GM18498 (cell line): ENCODE data around the gene GDF2.

Source experiments
- ATAC-seq: cut with Tn5 transposase; IDR thresholded peaks from one replicate; pipeline ENCODE4 v1.9.1; 2021; ENCODE audit warnings: mild to moderate bottlenecking, moderate library complexity; ENCODE audit not compliant: unreplicated experiment

The GDF2 gene

DNA sequence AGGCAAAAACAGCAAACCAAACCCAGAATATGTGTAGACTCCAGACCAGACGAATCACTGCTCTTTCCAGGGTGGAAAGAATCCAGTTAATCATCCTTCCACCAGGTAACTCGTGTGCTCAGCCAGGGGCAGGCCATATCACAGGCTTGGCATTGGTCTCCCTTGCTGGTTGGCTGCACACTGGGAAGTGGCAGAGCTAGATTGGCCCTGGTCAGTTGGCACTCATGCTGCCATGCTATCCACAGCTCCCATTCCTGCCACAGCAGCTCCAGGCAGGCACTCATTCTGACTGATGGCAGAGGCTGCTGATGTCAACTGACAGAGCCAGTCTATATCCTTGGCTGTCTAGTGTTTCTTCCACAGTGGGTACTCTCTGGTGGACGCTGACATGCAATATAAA, 31.9 kb upstream of the GDF2 start:
- no peak for ATAC-seq

GRCh38 chr10:47291682-47292081, 30.6 kb upstream of the GDF2 start:
- ATAC-seq, result no peak

- no peak for ATAC-seq
Measured at GRCh38 chr10:47294057-47294456, 28.2 kb upstream of the GDF2 start.

DNA sequence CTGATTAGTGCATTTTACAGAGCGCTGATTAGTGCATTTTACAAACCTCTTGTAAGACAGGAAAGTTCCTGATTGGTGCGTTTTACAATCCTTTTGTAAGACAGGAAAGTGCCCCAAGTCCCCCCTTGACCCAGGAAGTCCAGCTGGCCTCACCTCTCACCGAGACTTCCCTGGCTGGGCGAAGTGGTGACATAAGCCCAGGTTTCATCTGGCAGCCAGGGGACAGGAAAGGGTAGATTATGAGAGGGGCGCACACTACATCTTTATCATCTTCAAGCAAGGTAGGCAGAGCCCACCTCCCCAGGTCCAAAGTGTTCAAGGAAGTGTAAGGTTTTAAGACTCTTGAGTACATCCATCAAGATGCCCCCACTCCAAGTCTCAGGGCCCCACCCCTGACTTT, 27.8 kb upstream of the GDF2 start:
- ATAC-seq, result no peak

- ATAC-seq, result no peak
Measured at GRCh38 chr10:47295411-47295810, 26.8 kb upstream of the GDF2 start.

DNA sequence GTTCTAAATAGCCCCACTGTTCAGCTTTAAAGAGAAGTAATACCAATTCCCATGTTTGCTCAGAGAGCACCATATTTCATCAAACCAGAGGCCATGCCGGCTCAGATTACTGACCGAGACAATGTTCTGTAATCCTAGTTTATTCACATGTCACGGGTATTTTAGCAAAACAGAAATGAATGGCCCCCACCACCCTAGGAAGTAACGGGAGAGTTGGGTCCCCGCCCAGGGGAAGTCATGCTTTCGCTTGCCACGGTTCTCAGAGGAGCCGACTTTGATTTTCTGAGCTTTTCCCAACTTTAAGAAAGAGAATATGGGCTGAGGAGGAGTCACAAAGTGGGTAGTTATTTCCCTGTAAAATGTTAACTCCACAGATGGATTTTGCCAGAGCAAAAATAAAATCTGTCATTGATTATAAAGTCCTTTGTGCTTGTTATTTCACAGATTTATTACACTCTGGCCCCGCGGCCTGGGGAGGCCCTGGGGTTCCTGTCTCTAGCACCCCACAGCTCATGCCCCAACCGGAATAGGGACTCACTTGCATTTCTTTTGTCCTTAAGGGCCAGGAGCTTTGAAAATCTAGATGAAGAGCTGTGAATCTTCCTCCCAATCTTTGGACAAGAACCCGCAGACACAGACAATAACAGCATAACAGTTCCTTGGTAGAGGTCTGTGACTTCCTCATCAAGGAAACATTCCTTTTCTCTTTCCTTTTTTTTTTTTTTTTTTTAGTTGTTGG, 25.9 kb upstream of the GDF2 start:
- no peak for ATAC-seq

DNA sequence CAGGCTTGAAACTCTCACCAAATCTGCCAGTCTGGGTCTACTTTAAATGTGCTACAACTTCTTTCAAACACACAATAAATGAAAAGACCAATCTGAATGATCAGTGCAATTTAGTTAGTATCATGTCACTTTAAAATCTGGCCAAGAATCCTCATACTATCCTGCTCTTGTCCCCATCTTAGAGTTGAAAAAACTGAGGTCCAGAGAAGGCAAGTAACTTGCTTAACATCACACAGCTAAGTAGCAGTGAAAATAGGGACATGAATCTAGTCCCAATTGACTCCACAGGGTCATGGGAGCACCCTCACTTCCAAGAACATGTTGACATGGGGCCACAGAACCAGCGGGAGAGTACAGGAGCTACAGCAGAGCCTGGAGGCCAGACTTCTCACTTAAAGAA, 25.3 kb upstream of the GDF2 start:
- ATAC-seq, result no peak

DNA sequence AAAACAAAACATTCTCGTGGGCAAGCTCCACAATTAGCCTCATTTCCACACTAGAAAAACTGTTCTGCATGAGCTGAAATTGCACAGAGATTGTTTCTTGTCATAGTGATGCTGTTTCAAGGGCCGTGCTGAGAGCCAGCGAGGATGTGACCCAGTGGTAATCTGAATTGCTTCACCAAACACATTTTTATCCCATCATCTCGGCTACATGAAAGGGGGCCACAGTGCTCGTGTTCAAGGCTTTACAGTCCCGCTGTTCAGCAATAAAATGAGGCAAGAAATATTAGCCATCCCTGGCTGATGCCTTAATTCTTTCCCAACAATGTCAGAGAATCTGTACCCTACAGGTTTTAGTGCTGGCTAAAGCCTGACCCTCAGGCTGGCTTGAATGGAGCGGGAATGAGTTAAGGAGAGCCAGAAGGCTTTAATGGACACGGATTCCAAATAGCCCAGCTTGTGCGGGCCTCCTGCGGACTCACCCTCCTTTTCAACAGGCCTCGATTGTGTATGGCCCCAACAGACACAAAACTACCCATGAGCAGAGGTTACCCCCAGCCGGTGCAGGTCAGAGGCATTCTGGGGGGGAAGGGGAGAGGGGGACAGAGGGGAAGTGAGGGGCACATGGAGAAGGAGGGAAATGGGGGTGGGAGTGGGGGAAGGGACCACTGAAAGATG, 24.3 kb upstream of the GDF2 start:
- no peak for ATAC-seq

- no peak for ATAC-seq
Measured at GRCh38 chr10:47298715-47299114, 23.5 kb upstream of the GDF2 start.

- ATAC-seq, result no peak
Measured at GRCh38 chr10:47299611-47300428, 22.4 kb upstream of the GDF2 start, which contains the start of gene GDF10. Gene GDF10 (plus strand): TSS chr10:47300197. CDS start chr10:47300652, 455 bp downstream.

DNA sequence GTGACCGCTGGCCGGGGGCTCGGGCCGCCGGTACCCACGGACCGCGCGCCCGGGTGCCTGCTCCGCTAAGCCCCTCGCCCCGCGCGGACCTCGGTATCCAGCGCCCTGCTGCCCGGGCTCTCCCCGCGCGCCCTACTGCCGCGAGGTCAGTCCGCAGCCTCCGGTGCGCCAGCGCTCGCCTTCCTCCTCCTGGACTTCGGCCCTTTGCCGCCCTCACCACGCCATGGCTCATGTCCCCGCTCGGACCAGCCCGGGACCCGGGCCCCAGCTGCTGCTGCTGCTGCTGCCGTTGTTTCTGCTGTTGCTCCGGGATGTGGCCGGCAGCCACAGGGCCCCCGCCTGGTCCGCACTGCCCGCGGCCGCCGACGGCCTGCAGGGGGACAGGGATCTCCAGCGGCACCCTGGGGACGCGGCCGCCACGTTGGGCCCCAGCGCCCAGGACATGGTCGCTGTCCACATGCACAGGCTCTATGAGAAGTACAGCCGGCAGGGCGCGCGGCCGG, 21.8 kb upstream of the GDF2 start:
- ATAC-seq, result no peak

DNA sequence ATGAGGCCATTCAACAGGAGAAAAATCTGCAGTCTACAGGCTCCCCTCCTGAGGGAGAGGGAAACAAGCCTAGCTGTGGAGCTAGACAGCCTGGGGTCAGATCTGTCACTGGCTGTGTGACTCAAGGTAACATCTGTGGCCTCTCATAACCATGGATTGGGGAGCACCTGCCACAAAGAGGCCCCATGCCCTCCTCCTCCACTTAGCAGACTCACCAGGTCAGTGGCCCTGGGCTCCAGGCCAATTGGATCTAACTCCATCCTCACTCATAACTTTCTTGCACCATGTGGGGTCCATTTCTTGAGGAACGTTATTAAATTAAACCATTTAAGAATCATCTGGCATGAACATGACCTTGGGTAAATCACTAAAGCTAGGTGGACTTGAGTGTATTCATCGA, 20.4 kb upstream of the GDF2 start:
- no peak for ATAC-seq

DNA sequence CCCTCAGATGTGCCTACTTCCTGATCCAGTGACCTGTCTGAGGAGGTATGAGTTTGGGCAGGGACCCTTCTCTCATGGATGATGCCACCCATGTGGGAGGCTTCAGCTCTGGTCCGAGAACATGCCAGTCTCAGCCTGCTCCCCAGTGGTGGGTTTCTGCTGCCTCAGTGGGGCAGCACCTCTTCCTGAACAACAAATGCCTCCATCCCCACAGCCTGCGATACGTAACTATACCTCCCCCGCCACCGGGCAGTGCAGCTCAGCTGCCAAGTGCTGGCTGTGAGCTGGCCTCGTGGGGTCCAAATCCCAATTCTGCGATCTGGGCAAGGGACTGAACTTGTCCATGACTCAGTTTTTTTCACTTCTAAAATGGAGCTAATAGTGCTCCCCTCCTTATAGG, 19.1 kb upstream of the GDF2 start:
- no peak for ATAC-seq

- no peak for ATAC-seq
Measured at GRCh38 chr10:47303866-47304265, 18.4 kb upstream of the GDF2 start.

DNA sequence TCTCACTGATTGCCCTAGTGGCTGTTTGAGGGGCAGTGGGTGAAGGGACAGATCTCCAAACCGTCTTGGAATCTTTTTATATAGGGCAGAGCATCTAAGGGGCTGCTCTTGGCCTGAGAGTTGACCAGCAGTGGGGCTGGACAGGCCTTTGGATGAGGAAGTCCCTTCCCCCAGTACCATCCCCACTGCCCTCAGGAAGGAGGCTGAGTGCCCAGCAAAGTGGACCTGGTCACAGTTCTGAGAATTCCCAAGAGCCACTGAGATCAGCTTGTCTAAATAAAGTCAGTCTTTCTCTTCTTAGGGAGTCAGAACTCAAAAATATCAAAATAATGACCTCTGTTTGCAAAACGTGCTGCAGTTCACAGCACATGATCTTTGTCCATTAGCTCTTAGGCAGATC, 16.7 kb upstream of the GDF2 start:
- no peak for ATAC-seq

DNA sequence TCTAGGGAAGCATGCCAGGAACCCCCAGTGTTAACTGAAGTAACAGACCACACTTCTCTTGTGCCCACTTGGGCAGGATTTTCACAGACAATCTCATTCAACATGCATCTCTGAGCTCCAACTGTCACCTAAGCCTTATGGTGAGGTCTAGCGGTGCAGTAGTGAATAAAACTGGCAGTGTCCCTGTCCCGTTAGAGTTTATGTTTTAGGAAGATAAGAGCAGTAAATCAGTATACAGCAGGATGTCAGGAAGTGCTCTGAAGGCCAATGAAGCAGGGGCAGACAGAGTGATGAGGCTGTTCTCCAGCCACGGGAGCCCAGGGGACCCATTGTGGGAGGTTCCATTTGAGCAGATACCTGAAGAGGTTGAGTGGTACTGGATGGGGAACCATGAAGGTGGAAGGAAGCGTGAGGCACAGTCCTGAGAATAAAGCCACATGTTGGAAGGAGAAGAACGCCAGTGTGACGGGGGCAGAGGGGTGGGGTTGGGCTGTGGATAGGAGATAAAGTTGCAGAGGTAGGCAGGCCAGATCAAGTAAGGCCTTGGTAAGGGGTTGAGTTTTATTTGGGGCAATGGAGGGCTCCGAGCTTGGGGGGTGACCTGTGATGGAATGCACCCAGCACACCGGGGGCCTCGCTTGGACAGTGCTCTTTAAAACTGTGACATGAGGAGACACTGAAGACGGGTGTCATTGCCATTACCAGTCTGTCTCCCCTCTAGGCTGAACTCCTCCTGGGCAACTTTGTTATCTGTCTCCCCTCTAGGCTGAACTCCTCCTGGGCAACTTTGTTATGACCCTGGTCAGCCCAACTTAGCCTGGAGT, 15.7 kb upstream of the GDF2 start:
- ATAC-seq, result no peak

GRCh38 chr10:47307381-47307780, 14.9 kb upstream of the GDF2 start:
- ATAC-seq, result no peak

GRCh38 chr10:47308775-47309174, 13.5 kb upstream of the GDF2 start:
- no peak for ATAC-seq

GRCh38 chr10:47309408-47310089, 12.7 kb upstream of the GDF2 start:
- ATAC-seq, result no peak

DNA sequence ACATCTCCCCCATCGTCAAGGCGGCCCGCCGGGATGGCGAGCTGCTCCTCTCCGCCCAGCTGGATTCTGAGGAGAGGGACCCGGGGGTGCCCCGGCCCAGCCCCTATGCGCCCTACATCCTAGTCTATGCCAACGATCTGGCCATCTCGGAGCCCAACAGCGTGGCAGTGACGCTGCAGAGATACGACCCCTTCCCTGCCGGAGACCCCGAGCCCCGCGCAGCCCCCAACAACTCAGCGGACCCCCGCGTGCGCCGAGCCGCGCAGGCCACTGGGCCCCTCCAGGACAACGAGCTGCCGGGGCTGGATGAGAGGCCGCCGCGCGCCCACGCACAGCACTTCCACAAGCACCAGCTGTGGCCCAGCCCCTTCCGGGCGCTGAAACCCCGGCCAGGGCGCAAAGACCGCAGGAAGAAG, 12.2 kb upstream of the GDF2 start:
- ATAC-seq, result no peak
